ENCODE measurements around the gene ARHGAP10. TPM values are rescaled to one million over a fixed set of nuclear protein-coding genes. Genes with fewer than 3 reads are reported as not detected.

The ARHGAP10 gene
- total and polyA plus RNA-seq, 9 donors, result 26.9 to 41.6 (median 33.0) TPM

- Histone ChIP-seq H3K4me1 (ENCODE audit: control insufficient read depth, insufficient read depth, low read length) (peaks cover under 1% of the 10 kb centered on the region), H3K27ac (ENCODE audit: low read length) (no peak overlapping the region), H3K36me3 (ENCODE audit: control insufficient read depth, insufficient read depth, low read length) (no peaks in the 10 kb centered on the region), H3K4me3 (ENCODE audit: low read length) (no peak overlapping the region), H3K9me3 (replicated peaks; ENCODE audit: control insufficient read depth, low read depth, low read length) (peaks cover 5% of the 10 kb centered on the region), H3K27me3 (ENCODE audit: control insufficient read depth, insufficient read depth, low read length) (no peaks in the 10 kb centered on the region)
- WGBS (ENCODE audit: insufficient coverage), result 33% methylated on average over 1 of the region's 2 CpGs
- peak; percentile 30 for DNase-seq
Measured at GRCh38 chr4:148030193-148030873, 298.4 kb downstream of the ARHGAP10 start.

- Histone ChIP-seq H3K27ac (ENCODE audit: low read length) (no peak overlapping the region), H3K4me3 (ENCODE audit: low read length) (no peak overlapping the region), H3K27me3 (ENCODE audit: control insufficient read depth, insufficient read depth, low read length) (no peaks in the 10 kb centered on the region), H3K9me3 (replicated peaks; ENCODE audit: control insufficient read depth, low read depth, low read length) (no peaks in the 10 kb centered on the region), H3K36me3 (ENCODE audit: control insufficient read depth, insufficient read depth, low read length) (no peaks in the 10 kb centered on the region), H3K4me1 (ENCODE audit: control insufficient read depth, insufficient read depth, low read length) (peaks cover 4% of the 10 kb centered on the region)
- DNase-seq, result peak; percentile 39
- no CpG with 5 or more reads among the region's 1 CpG for WGBS (ENCODE audit: insufficient coverage)
Measured at GRCh38 chr4:148034813-148035212, 302.9 kb downstream of the ARHGAP10 start.

GRCh38 chr4:148041606-148042329 is 309.9 kb downstream of the ARHGAP10 start:
- peaks cover 7% of the 10 kb centered on the region for H3K4me1 ChIP-seq (ENCODE audit: control insufficient read depth, insufficient read depth, low read length)
- H3K27me3 ChIP-seq (ENCODE audit: control insufficient read depth, insufficient read depth, low read length), result no peaks in the 10 kb centered on the region
- 61% methylated on average over 7 of the region's 7 CpGs for WGBS (ENCODE audit: insufficient coverage)
- no peak overlapping the region for H3K27ac ChIP-seq (ENCODE audit: low read length)
- no peak for DNase-seq
- peaks cover under 1% of the 10 kb centered on the region for H3K36me3 ChIP-seq (ENCODE audit: control insufficient read depth, insufficient read depth, low read length)
- no peak overlapping the region for H3K4me3 ChIP-seq (ENCODE audit: low read length)
- H3K9me3 ChIP-seq (replicated peaks; ENCODE audit: control insufficient read depth, low read depth, low read length), result no peaks in the 10 kb centered on the region

GRCh38 chr4:148044089-148044911 is 312.4 kb downstream of the ARHGAP10 start:
- Histone ChIP-seq H3K27ac (ENCODE audit: low read length) (peak overlapping the region; percentile 62), H3K4me3 (ENCODE audit: low read length) (no peak overlapping the region)

GRCh38 chr4:148044912-148045352 is 313.0 kb downstream of the ARHGAP10 start:
- no peak overlapping the region for H3K4me3 ChIP-seq (ENCODE audit: low read length)
- H3K27ac ChIP-seq (ENCODE audit: low read length), result peak overlapping the region; percentile 47
- WGBS (ENCODE audit: insufficient coverage), result 83% methylated on average over 2 of the region's 4 CpGs
- peaks cover 7% of the 10 kb centered on the region for H3K4me1 ChIP-seq (ENCODE audit: control insufficient read depth, insufficient read depth, low read length)
- peaks cover 7% of the 10 kb centered on the region for H3K36me3 ChIP-seq (ENCODE audit: control insufficient read depth, insufficient read depth, low read length)
- no peak for DNase-seq
- H3K27me3 ChIP-seq (ENCODE audit: control insufficient read depth, insufficient read depth, low read length), result no peaks in the 10 kb centered on the region
- H3K9me3 ChIP-seq (replicated peaks; ENCODE audit: control insufficient read depth, low read depth, low read length), result no peaks in the 10 kb centered on the region

More at GRCh38 chr4:148044089-148044911, 312.4 kb downstream of the ARHGAP10 start:
- Histone ChIP-seq H3K36me3 (ENCODE audit: control insufficient read depth, insufficient read depth, low read length) (peaks cover 7% of the 10 kb centered on the region), H3K27me3 (ENCODE audit: control insufficient read depth, insufficient read depth, low read length) (no peaks in the 10 kb centered on the region), H3K4me1 (ENCODE audit: control insufficient read depth, insufficient read depth, low read length) (peaks cover 7% of the 10 kb centered on the region), H3K9me3 (replicated peaks; ENCODE audit: control insufficient read depth, low read depth, low read length) (no peaks in the 10 kb centered on the region)
- DNase-seq, result peak; percentile 77
- WGBS (ENCODE audit: insufficient coverage), result 75% methylated on average over 9 of the region's 9 CpGs

GRCh38 chr4:148048598-148048997 is 316.7 kb downstream of the ARHGAP10 start:
- peak; percentile 69 for DNase-seq
- Histone ChIP-seq H3K4me3 (ENCODE audit: low read length) (no peak overlapping the region), H3K9me3 (replicated peaks; ENCODE audit: control insufficient read depth, low read depth, low read length) (no peaks in the 10 kb centered on the region), H3K4me1 (ENCODE audit: control insufficient read depth, insufficient read depth, low read length) (peaks cover 16% of the 10 kb centered on the region), H3K27ac (ENCODE audit: low read length) (no peak overlapping the region), H3K27me3 (ENCODE audit: control insufficient read depth, insufficient read depth, low read length) (no peaks in the 10 kb centered on the region), H3K36me3 (ENCODE audit: control insufficient read depth, insufficient read depth, low read length) (peaks cover 7% of the 10 kb centered on the region)
- WGBS (ENCODE audit: insufficient coverage), result no CpG with 5 or more reads among the region's 4 CpGs

GRCh38 chr4:148051403-148051802 is 319.5 kb downstream of the ARHGAP10 start:
- peaks cover 19% of the 10 kb centered on the region for H3K4me1 ChIP-seq (ENCODE audit: control insufficient read depth, insufficient read depth, low read length)

GRCh38 chr4:148052448-148052847 is 320.6 kb downstream of the ARHGAP10 start:
- no peak overlapping the region for H3K4me3 ChIP-seq (ENCODE audit: low read length)
- H3K27ac ChIP-seq (ENCODE audit: low read length), result no peak overlapping the region
- H3K9me3 ChIP-seq (replicated peaks; ENCODE audit: control insufficient read depth, low read depth, low read length), result no peaks in the 10 kb centered on the region
- H3K4me1 ChIP-seq (ENCODE audit: control insufficient read depth, insufficient read depth, low read length), result peaks cover 20% of the 10 kb centered on the region
- no peak for DNase-seq
- H3K27me3 ChIP-seq (ENCODE audit: control insufficient read depth, insufficient read depth, low read length), result no peaks in the 10 kb centered on the region
- H3K36me3 ChIP-seq (ENCODE audit: control insufficient read depth, insufficient read depth, low read length), result peaks cover under 1% of the 10 kb centered on the region

More at GRCh38 chr4:148051403-148051802, 319.5 kb downstream of the ARHGAP10 start:
- Histone ChIP-seq H3K27ac (ENCODE audit: low read length) (no peak overlapping the region), H3K27me3 (ENCODE audit: control insufficient read depth, insufficient read depth, low read length) (no peaks in the 10 kb centered on the region), H3K4me3 (ENCODE audit: low read length) (no peak overlapping the region), H3K36me3 (ENCODE audit: control insufficient read depth, insufficient read depth, low read length) (peaks cover 7% of the 10 kb centered on the region), H3K9me3 (replicated peaks; ENCODE audit: control insufficient read depth, low read depth, low read length) (no peaks in the 10 kb centered on the region)
- WGBS (ENCODE audit: insufficient coverage), result 93% methylated on average over 2 of the region's 4 CpGs
- no peak for DNase-seq

GRCh38 chr4:148053298-148054003 is 321.6 kb downstream of the ARHGAP10 start:
- Histone ChIP-seq H3K36me3 (ENCODE audit: control insufficient read depth, insufficient read depth, low read length) (no peaks in the 10 kb centered on the region), H3K27me3 (ENCODE audit: control insufficient read depth, insufficient read depth, low read length) (no peaks in the 10 kb centered on the region), H3K9me3 (replicated peaks; ENCODE audit: control insufficient read depth, low read depth, low read length) (no peaks in the 10 kb centered on the region), H3K27ac (ENCODE audit: low read length) (peak overlapping the region; percentile 57), H3K4me3 (ENCODE audit: low read length) (no peak overlapping the region), H3K4me1 (ENCODE audit: control insufficient read depth, insufficient read depth, low read length) (peaks cover 26% of the 10 kb centered on the region)
- WGBS (ENCODE audit: insufficient coverage), result 73% methylated on average over 2 of the region's 11 CpGs
- peak; percentile 36 for DNase-seq
